ENCODE measurements around the gene PRSS16.

The PRSS16 gene

DNA sequence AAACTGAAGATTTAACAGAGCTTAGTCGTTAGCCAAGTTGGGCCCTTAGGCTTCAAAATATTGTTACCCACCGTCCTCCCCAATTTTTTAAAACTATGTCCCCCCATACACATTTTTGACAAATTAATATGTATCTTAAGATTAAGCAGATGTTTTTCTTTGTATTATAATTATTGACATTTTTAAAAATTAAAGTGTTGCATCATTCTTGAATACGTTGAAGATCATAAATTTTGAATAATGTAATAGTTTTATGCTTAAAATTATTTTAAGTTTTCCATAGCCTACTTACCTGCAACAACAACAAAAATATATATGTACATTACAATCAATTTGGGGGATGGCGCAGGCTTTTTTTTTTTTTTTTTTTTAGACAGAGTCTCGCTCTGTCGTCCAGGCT lies 8.2 kb upstream of the PRSS16 start:
- no peak overlapping the region for H3K27ac ChIP-seq
- H3K36me3 ChIP-seq, result no peaks in the 10 kb centered on the region
- TF ChIP-seq, protein P1, sequence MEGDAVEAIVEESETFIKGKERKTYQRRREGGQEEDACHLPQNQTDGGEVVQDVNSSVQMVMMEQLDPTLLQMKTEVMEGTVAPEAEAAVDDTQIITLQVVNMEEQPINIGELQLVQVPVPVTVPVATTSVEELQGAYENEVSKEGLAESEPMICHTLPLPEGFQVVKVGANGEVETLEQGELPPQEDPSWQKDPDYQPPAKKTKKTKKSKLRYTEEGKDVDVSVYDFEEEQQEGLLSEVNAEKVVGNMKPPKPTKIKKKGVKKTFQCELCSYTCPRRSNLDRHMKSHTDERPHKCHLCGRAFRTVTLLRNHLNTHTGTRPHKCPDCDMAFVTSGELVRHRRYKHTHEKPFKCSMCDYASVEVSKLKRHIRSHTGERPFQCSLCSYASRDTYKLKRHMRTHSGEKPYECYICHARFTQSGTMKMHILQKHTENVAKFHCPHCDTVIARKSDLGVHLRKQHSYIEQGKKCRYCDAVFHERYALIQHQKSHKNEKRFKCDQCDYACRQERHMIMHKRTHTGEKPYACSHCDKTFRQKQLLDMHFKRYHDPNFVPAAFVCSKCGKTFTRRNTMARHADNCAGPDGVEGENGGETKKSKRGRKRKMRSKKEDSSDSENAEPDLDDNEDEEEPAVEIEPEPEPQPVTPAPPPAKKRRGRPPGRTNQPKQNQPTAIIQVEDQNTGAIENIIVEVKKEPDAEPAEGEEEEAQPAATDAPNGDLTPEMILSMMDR (IDR thresholded peaks at IDR 0.05; ENCODE audit: low read depth, low read length), result no peak
- H3K4me3 ChIP-seq (ENCODE audit: low read depth, low read length), result no peak overlapping the region
- DNase-seq, result no peak
- peaks cover 59% of the 10 kb centered on the region for H3K9me3 ChIP-seq (ENCODE audit: severe bottlenecking)
- H3K27me3 ChIP-seq (ENCODE audit: insufficient read depth, low read depth, severe bottlenecking), result peaks cover 95% of the 10 kb centered on the region

DNA sequence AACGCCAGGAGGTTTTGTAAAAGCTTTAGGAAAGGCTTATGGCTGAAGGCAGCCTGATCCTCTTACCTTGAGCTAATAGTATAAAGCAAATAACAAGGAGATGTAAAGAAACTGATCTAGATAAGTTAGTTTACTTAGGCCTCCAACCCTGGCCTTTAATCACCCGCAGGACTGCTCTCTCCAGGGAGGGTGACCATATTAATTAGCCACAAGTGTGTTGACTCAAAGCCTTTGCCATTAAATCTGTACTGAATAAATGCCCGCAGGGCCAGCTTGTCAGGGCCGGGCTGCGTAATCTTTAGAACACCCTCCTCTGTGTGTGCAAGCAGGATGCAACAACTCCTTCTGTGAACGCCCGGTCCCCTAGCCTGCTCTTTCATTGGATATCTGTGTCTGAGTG lies 6.1 kb upstream of the PRSS16 start:
- peaks cover 57% of the 10 kb centered on the region for H3K9me3 ChIP-seq (ENCODE audit: severe bottlenecking)
- no peak for DNase-seq
- TF ChIP-seq, protein P1 (IDR thresholded peaks at IDR 0.05; ENCODE audit: low read depth, low read length), result no peak
- no peak overlapping the region for H3K4me3 ChIP-seq (ENCODE audit: low read depth, low read length)
- H3K27me3 ChIP-seq (ENCODE audit: insufficient read depth, low read depth, severe bottlenecking), result peaks cover 97% of the 10 kb centered on the region
- H3K36me3 ChIP-seq, result no peaks in the 10 kb centered on the region
- H3K27ac ChIP-seq, result no peak overlapping the region

DNA sequence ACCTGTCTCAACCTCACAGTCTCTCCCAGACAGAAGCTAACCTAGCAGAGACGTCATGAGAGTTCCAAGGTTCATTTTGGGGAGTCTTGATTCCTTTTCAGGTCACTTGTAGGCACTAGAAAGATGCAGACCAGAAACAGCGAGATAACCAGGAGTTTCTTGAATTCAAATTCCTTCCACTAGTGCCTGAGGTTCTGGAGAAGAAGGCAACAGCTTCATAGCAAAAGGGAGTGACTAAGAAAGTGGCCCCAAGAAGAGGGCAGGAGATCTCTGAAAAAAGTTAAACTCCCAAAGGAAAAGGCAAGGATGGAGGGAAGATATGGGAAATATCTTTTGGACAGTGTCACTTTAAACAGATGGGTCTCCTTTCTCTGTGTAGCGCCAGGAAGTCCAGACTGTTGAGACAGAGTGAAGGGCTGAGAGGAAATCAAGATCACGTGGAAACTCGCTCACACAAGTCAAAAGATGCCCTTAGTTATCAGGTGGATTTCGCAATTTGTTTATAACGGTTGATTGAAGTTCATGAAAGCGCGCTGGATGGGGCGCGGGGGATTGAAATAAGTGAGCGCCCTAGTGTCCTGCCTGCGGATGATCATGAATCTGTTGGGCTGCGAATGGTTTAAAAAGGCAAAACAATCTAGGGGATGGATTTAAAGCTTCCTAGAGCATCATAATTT lies 4.8 kb upstream of the PRSS16 start:
- DNase-seq, result no peak
- TF ChIP-seq, protein P1 (IDR thresholded peaks at IDR 0.05; ENCODE audit: low read depth, low read length), result no peak
- no peak overlapping the region for H3K4me3 ChIP-seq (ENCODE audit: low read depth, low read length)
- no peak overlapping the region for H3K27ac ChIP-seq
- no peaks in the 10 kb centered on the region for H3K36me3 ChIP-seq
- H3K9me3 ChIP-seq (ENCODE audit: severe bottlenecking), result peaks cover 46% of the 10 kb centered on the region
- H3K27me3 ChIP-seq (ENCODE audit: insufficient read depth, low read depth, severe bottlenecking), result peaks cover 97% of the 10 kb centered on the region

DNA sequence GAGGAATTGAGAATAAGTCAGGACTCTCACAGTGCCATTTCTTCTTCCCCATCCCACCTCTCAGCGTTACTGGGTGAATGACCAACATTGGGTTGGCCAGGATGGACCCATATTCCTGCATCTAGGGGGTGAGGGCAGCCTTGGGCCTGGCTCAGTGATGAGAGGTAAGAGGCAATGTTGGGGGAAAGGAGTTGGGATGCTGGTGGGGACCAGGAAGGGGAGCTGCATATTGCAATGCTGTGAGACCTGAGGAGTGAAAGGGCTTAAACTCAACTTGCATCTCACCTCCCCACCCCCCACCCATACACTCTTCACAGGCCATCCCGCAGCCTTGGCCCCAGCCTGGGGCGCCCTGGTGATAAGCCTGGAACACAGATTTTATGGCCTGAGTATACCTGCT lies 1.3 kb downstream of the PRSS16 start:
- no peak overlapping the region for H3K4me3 ChIP-seq (ENCODE audit: low read depth, low read length)
- TF ChIP-seq, protein P1 (IDR thresholded peaks at IDR 0.05; ENCODE audit: low read depth, low read length), result no peak
- peaks cover 98% of the 10 kb centered on the region for H3K27me3 ChIP-seq (ENCODE audit: insufficient read depth, low read depth, severe bottlenecking)
- H3K27ac ChIP-seq, result no peak overlapping the region
- no peak for DNase-seq
- peaks cover 24% of the 10 kb centered on the region for H3K9me3 ChIP-seq (ENCODE audit: severe bottlenecking)
- H3K36me3 ChIP-seq, result no peaks in the 10 kb centered on the region

DNA sequence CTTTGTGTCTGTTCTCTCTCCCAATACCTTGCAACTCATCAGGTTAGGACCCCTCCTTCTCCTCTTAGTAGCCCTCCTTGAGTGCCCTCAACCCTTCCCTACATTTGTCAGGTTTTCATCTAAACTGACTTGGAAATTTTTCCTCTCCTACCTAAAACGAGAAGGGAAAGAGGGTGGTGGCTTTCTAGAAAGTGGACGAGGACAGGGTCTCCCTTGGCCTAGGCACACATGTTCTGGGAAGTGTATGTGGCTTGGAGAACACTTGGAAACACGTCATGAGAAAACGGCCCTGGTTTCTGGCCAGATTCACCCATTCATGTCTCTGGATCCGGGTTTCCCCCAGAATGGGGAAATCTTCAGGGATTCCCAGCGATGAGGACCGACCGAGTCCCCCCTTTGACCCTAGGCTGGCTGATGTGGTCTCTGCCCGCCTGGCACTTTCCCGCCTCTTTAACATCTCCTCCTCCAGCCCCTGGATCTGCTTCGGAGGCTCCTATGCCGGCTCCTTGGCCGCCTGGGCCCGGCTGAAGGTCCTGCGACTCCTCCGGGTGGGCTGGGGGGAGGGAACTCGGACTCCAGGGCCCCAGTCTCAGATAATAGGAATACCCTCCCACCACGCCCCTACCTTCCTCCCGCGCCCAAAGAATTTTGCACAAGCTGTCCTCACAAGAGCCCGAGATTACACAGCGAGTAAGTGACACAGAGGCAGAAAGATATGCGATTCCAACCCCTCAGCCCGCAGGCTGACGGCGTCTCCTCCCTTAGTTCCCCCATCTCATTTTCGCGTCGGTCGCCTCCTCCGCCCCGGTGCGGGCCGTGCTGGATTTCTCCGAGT lies 3.0 kb downstream of the PRSS16 start:
- H3K4me3 ChIP-seq (ENCODE audit: low read depth, low read length), result peak overlapping the region; percentile 7
- no peak overlapping the region for H3K27ac ChIP-seq
- TF ChIP-seq, protein P1 (IDR thresholded peaks at IDR 0.05; ENCODE audit: low read depth, low read length), result no peak
- no peaks in the 10 kb centered on the region for H3K36me3 ChIP-seq
- H3K27me3 ChIP-seq (ENCODE audit: insufficient read depth, low read depth, severe bottlenecking), result peaks cover 98% of the 10 kb centered on the region
- H3K9me3 ChIP-seq (ENCODE audit: severe bottlenecking), result peaks cover 24% of the 10 kb centered on the region
- no peak for DNase-seq

Data from WERI-Rb-1 (cell line).